Measurements from ENCODE around the gene PLCH1.

- no peak for TF ChIP-seq CTCF (IDR thresholded peaks at IDR 0.05)
- TF ChIP-seq ZFX (IDR thresholded peaks at IDR 0.05; ENCODE audit: borderline replicate concordance), result no peak
Measured at GRCh38 chr3:155392138-155392537, 352.7 kb downstream of the PLCH1 start.

Measured in 22Rv1 (cell line).